GM13977 (cell line): Measurements from ENCODE around the gene RCCD1.

ENCODE experiments used
- DNase-seq: peaks from one replicate; pipeline ENCODE4 v3.0.0; 2012; ENCODE audit warnings: low spot score
- in situ Hi-C: fragments of 300-500 bp; cut with MboI; formaldehyde crosslinking; loops from one replicate; pipeline ENCODE4 v1.12.0; 2022; ENCODE audit warnings: low sequenced_read_pairs, low pct_unique_long_range_greater_than_20kb, mixed read lengths, inconsistent platforms; ENCODE audit not compliant: unreplicated experiment
- TF ChIP-seq, protein P1 (sequence below): IDR thresholded peaks from 2 replicates; pipeline ENCODE4 v1.5.1; 2012; ENCODE audit warnings: mild to moderate bottlenecking, control low read depth; ENCODE audit not compliant: insufficient read depth; ENCODE audit errors: extremely low read depth, missing control alignments

RCCD1 gene

DNA sequence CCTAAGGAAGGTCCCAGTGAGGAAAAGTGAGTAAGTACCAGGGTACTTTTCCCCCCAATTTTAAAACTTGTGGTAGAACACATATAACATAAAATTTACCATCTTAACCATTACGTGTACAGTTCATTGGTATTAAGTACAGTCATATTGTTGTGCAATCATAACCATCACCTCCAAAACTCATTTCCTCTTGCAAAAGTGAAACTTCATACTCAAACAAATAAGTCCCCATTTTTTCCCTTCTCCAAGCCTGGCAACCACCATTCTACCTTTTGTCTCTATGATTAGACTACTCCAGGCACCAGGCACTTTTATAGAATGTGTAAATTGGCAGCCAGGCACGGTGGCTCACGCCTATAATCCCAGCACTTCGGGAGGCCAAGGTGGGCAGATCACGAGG lies 27.5 kb downstream of the RCCD1 start:
- TF ChIP-seq, protein P1, sequence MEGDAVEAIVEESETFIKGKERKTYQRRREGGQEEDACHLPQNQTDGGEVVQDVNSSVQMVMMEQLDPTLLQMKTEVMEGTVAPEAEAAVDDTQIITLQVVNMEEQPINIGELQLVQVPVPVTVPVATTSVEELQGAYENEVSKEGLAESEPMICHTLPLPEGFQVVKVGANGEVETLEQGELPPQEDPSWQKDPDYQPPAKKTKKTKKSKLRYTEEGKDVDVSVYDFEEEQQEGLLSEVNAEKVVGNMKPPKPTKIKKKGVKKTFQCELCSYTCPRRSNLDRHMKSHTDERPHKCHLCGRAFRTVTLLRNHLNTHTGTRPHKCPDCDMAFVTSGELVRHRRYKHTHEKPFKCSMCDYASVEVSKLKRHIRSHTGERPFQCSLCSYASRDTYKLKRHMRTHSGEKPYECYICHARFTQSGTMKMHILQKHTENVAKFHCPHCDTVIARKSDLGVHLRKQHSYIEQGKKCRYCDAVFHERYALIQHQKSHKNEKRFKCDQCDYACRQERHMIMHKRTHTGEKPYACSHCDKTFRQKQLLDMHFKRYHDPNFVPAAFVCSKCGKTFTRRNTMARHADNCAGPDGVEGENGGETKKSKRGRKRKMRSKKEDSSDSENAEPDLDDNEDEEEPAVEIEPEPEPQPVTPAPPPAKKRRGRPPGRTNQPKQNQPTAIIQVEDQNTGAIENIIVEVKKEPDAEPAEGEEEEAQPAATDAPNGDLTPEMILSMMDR = no peak
- DNase-seq = no peak
- in situ Hi-C loops = no loop called here

DNA sequence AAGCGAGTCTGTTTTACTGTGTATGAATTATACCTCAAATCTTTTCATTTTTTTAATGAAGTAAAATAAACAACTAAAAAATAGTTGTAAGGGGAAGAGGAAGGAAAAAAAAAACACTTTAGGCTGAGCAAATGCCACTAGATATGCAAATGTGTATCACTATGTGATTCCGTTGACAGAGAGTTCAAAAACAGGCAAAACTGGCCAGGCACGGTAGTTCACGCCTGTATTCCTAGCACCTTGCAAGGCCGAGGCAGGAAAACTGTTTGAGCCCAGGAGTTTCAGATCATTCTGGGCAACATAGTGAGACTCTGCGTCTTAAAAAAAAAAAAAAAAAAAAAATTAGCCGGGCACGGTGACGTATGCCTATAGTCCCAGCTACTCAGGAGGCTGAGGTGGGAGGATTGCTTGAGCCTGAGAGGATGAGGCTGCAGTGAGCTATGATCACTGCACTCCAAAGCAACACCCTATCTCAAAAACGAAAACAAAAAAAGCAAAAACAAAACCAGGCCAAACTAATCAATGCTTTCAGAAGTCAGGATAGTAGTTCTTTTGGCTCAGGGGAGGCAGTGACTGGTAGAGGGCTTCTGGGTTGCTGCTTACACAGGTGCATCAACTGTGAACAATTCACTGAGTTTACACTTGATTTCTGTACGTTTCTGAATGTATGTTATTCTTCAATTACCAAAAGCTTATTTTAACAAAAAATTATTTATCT lies 32.3 kb downstream of the RCCD1 start:
- TF ChIP-seq, protein P1 = no peak
- in situ Hi-C loops = no loop called here
- DNase-seq = peak; percentile 35

DNA sequence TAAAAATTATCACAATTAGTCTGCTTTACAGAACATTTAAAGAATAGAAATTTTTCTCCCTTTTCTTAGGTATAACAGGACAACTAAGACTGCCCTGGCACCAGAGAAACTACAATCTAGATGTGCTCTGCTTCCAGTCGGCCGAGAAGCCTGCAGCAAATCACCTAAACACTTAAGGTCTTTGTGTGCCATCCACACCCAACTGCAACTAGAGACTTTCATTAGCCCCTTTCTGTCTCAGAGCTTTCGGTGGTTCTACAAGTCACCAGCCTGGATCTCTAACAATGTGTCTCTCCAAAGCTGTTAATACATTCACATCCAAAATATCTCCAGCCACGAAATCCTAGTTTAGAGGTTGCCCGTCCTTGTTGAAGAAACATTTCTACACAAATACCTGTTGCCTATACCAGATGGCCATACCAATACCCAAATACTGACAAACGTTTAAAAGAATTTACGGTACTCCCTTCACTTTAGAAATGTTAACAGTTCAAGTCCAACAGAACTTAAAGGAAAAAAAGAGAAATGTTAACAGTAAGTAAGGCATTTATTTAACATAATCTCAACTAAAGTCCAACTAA lies 33.0 kb downstream of the RCCD1 start:
- TF ChIP-seq, protein P1 = no peak
- DNase-seq = no peak
- in situ Hi-C loops = no loop called here

DNA sequence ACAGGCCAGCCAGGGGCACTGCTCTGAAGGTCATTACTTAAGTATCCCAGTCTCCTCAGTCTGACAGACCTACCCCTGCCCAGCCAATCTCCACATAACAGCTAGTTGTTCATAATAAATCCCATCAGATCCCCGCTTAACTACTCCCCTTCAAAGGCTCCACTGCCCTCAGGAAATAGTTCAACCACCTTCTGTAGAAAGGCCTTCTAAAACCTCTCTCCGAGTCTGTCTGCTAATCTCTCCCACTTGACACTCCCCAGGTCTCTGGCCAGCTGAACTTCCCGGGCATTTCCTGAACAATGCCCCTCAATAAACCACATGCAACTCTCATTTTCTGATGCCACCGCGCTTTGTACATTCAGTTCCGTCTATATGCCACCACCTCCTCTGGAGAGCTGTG lies 33.6 kb downstream of the RCCD1 start:
- in situ Hi-C loops = no loop called here
- DNase-seq = no peak
- TF ChIP-seq, protein P1 = no peak

DNA sequence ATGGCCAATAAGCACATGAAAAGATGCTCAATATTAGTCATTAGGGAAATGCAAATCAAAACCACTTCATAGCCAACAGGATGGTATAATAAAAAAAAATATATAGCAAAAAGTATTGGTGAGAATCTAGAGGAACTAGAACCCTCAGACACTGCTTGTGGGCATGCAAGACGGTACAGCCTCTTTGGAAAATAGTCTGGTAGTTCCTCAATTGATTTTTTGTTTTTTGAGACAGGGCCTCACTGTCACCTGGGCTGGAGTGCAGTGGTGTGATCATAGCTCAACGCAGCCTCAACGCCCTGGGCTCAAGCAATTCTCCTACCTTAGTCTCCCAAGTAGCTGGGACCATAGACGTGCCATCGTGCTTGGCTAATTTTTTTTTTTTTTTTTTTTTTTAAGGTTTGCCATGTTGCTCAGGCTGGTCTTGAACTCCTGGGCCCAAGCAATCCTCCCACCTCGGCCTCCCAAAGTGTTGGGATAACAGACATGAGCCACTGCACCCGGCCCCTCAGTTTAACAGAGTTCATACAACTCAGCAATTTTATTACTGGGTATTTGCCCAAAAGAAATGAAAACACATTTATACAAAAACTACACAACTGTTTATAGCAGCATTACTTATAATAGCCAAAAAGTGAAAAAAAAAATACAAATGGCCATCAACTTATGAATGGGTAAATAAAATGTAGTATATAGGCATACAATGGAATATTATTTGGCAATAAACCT lies 34.5 kb downstream of the RCCD1 start:
- TF ChIP-seq, protein P1 = no peak
- DNase-seq = no peak
- in situ Hi-C loops = no loop called here

DNA sequence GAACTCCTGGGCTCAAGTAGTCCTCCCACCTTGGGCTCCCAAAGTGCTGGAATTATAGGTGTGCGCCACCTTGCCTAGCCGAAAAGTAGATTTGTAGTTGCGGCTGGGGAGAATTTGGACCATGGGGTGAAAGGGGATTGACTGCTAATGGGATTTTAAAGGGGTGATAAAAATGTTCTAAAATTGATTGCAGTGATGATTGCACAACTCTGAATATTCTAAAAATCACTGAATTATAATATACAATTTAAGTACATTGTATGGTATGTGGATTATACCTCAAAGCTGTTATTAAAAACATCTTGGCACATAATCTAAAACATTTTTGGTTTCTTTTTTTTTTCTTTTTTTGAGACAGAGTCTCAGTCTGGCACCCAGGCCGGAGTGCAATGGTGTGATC lies 35.8 kb downstream of the RCCD1 start:
- TF ChIP-seq, protein P1 = no peak
- in situ Hi-C loops = no loop called here
- no peak for DNase-seq
